AG10803 (cell line): Measurements from ENCODE around the gene SYPL1.
"Not testable (repeated sequence)": the region's sequence is repeated elsewhere in the genome, so short reads cannot be mapped to it uniquely, and the experiment has no call there.

ENCODE experiments used
- DNase-seq: peaks from one replicate; pipeline ENCODE4 v3.0.0; 2010; ENCODE audit warnings: low read depth
- H3K4me3 ChIP-seq: 2 replicates; pipeline ENCODE4 v1.5.1; 2011; ENCODE audit warnings: mild to moderate bottlenecking, low read length, control low read depth
- CTCF ChIP-seq: conservative IDR thresholded peaks from 2 replicates; pipeline ENCODE4 v1.5.1; 2011; ENCODE audit warnings: mild to moderate bottlenecking, low read length, control low read depth, inconsistent platforms

The SYPL1 gene

GRCh38 chr7:106142136-106142535 is 30.0 kb upstream of the SYPL1 start:
- H3K4me3 ChIP-seq, result no peak overlapping the region
- no peak for DNase-seq
- TF ChIP-seq CTCF, result no peak

- DNase-seq, result no peak
- no peak overlapping the region for H3K4me3 ChIP-seq
- no peak for TF ChIP-seq CTCF
These were observed 28.5 kb upstream of the SYPL1 start for GRCh38 chr7:106140406-106141173.

- H3K4me3 ChIP-seq, result no peak overlapping the region
- no peak for TF ChIP-seq CTCF
- peak; percentile 59 for DNase-seq
These were observed 27.4 kb upstream of the SYPL1 start for GRCh38 chr7:106139265-106140251.

- no peak for DNase-seq
- no peak overlapping the region for H3K4me3 ChIP-seq
- TF ChIP-seq CTCF, result no peak
These were observed 26.7 kb upstream of the SYPL1 start for GRCh38 chr7:106138776-106139175.

- DNase-seq, H3K4me3 ChIP-seq: not testable (repeated sequence)
These were observed 26.1 kb upstream of the SYPL1 start for GRCh38 chr7:106138181-106138580.

GRCh38 chr7:106134241-106134640 is 22.1 kb upstream of the SYPL1 start:
- DNase-seq, result no peak
- no peak overlapping the region for H3K4me3 ChIP-seq
- TF ChIP-seq CTCF, result no peak

- no peak overlapping the region for H3K4me3 ChIP-seq
- no peak for DNase-seq
- no peak for TF ChIP-seq CTCF
These were observed 17.2 kb upstream of the SYPL1 start for GRCh38 chr7:106129291-106129690.
